Measurements from ENCODE around the gene PAXIP1.

- TF ChIP-seq CTCF (conservative IDR thresholded peaks at IDR 0.05 in 1 of 2, IDR thresholded peaks at IDR 0.05 in 1 of 2; ENCODE audit: low read depth in 1 of 2, low read length in 2 of 2) (no peak), EZH2 (IDR thresholded peaks at IDR 0.05; ENCODE audit: low read length, missing control alignments) (no peak)
Measured at GRCh38 chr7:154975984-154976383, 26.9 kb downstream of the PAXIP1 start.
